RKO (cell line): ENCODE measurements around the gene PPIE.

Experiments
- DNase-seq: peaks from one replicate; pipeline ENCODE4 v3.0.0-alpha.2; 2016; ENCODE audit warnings: low spot score

Gene PPIE

GRCh38 chr1:39808784-39809517, 70.3 kb downstream of the PPIE start:
- DNase-seq, result no peak

- no peak for DNase-seq
Measured at GRCh38 chr1:39812913-39813312, 74.2 kb downstream of the PPIE start.
